GM19324 (cell line): ENCODE data around the gene HAUS6.
"Not testable (repeated sequence)": the region's sequence is repeated elsewhere in the genome, so short reads cannot be mapped to it uniquely, and the experiment has no call there.

Experiments used
- ATAC-seq: cut with Tn5 transposase; IDR thresholded peaks from one replicate; pipeline ENCODE4 v1.9.1; 2021; ENCODE audit warnings: mild to moderate bottlenecking, moderate library complexity; ENCODE audit not compliant: unreplicated experiment, low FRiP score

The HAUS6 gene

DNA sequence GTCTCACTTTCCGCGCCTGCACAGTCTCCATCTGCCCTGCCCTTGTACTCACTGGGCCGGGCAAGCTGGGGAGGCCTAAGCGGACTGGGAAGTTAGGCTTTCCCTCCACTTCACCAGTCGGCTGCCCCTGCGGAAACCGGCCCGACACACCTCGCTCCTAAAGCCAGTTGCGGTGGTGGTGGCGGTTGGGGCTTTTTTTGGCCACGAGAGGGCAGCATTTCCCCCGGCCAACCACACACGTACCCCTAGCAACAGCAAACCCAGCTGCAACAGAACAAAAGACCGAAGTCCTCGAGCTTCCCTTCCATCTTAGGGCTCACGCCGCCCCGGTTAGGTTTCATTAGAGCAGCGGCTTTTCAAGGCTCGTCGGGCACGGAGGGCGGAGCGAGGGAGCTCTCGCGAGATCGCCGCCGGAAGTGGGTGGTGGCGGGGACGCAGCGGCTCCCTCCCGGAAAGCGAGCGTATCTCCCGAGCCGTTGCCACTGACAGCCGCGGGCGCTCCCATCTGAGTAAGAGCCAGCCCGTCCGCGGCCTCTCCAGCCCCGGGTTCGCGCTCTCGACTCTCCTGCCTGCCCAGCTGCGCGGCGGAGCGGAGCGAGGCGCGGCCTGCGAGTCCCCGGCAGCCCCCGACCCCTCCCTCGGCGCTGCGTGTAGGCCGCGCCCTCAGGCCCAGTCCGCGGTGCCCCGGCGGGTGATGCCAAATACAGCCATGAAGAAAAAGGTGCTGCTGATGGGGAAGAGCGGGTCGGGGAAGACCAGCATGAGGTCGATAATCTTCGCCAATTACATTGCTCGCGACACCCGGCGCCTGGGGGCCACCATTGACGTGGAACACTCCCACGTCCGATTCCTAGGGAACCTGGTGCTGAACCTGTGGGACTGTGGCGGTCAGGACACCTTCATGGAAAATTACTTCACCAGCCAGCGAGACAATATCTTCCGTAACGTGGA, 53.5 kb downstream of the HAUS6 start, which contains the start of gene RRAGA:
RRAGA (plus strand) TSS at position 462 of the 951 bp plus-strand sequence; CDS start at position 695, 233 bp downstream.
- peak; percentile 94 for ATAC-seq

DNA sequence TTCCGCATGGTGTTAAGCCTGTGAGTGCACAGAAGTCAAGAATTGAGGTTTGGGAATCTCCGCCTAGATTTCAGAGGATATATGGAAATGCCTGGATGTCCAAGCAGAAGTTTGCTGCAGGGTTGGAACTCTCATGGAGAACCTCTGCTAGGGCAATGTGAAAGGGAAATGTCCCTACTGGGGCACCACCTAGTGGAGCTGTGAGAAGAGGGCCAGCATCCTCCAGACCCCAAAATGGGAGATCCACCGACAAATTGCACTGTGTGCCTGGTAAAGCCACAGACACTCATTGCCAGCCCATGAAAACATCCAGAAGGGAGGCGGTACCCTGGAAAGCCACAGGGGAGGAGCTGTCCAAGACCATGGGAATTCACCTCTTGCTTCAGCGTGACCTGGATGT, 66.1 kb downstream of the HAUS6 start:
- ATAC-seq = no peak

DNA sequence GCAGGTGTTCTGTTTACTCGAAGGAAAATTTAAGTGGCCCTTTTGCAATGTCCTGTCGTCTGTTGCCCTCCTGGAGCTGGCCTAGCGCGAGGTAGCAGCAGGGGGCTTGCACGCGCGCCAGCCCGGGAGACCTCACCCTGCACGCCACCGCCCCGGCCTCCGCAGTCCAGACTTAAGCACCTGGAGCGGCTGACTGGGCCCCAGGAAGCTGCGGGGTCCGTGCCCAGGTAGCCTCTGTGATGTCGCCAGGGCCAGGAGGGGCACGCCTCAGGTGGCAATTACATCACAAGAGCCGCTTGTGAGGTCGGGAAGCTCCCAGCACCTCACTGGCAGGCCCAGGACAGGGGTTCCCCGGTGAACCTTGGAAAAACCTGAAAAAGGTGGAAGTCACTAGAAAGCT, 69.7 kb downstream of the HAUS6 start, which contains the start of gene SAXO1:
SAXO1 (minus strand) TSS at position 195 of the 400 bp plus-strand sequence. CDS start 301 bp downstream, outside the sequence.
- ATAC-seq = no peak

DNA sequence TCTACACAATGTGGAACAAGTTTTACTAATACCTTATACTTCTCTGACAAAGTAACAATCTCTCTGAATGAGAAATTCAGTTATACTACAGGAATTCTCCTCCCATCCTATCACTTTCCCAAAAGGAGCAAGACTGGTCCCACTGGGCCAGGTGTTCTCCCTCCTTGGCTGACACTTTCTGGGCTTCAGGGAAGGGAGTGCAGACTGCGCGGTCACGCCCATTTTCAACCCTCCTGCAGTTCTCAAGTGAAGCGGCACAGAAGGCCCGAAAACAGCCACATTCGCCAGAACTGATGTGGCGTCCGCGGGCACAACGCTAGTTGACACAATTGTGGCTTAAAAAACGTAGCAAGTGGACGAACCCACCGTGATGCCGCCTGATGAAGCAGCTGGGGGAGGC, 70.3 kb downstream of the HAUS6 start:
- ATAC-seq = no peak

DNA sequence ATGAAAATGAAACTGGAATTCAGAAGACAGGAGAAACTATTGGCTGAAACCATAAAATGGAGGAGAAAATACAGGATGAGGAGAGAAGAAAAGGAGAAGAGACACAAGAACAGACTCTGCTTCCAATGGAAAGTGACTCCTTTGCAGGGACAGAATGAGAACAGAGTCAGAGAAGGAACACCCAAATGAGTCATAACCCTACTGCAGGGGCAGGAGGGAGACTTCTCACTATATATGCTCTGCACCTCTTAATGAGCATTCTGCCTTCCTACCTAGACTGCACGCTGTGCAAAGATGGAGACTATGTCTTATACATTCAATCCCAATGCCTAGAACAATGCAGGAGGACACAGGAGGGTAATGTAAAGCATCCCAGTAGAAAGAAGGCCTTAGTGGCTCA, 71.8 kb downstream of the HAUS6 start:
- ATAC-seq = peak; percentile 54

DNA sequence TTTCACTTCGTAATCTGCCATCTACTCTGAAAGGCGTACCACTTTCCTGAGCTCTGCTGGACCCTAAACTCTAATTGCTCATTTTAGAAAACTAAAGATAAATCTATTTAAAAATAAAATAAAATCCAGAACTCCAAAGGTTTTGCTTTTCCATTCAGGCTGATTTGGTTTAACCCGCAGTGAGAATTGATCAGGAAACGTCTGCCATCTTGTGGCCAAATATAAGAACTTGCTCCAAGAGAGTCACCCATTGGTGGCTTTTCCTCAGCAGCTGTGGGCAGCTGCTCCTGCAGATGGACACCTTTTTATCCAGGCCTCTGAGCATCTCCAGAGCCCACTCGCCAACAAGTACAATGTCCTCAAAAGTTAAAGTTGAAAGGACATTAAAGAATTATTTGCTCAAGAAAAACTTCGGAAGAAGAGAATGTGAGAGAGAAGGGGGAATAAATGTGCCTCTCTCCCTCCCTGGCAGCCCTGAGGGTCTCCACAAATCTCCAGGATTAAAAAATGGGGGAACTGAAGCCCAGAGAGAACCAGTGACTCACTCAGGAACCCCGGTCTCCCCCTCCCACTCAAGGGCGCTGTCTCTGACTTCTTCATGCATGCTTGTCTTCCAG, 73.8 kb downstream of the HAUS6 start:
- no peak for ATAC-seq

DNA sequence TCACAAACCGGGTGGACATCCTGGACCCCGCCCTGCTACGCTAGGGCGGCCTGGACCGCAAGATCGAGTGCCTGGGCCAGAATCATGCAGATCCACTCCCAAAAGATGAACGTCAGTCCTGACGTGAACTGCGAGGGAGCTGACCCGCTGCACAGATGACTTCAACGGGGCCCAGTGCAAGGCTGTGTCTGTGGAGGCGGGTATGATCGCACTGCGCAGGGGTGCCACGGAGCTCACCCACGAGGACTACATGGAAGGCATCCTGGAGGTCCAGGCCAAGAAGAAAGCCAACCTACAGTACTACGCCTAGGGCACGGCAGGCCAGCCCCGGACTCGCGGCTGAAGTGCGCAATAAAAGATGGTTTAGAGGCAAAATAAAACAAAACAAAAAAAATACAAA, 74.9 kb downstream of the HAUS6 start:
- no peak for ATAC-seq

DNA sequence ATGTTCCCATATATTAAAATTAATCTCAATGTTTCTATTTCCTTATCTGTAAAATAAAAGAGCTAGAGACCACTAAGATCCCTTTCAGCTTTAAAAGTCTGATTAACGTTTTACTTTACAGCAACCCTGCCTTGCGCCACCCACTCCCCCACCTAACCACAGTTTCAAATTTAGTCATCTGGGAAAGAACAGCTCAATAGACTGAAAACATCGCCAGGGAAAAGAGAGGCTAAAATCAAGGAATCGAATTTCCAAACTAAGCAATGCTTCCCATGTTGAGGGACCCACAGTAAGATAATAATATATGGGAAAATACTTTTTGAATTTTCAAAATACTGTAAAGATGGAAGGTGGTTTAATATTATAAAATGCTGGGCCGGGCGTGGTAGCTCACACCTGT, 76.3 kb downstream of the HAUS6 start:
- ATAC-seq = no peak

DNA sequence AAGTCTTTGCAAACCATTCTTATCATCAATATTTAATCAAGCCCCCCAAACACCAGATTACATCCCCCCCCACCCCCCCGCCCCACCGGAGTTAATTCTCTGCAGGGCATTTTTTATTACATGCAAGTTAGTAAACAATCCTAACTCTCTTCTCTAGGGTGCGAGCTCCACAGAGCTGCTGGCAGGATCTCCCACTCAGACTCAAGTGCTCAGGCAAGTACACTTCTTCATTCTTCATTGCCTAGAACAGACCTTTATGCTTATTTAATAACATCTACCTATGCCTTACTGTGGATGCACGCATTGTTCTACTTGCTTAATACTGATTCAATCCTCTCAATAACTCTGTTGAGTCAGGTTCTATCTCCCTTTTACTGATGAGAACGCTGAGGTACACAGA, 79.6 kb downstream of the HAUS6 start:
- no peak for ATAC-seq

DNA sequence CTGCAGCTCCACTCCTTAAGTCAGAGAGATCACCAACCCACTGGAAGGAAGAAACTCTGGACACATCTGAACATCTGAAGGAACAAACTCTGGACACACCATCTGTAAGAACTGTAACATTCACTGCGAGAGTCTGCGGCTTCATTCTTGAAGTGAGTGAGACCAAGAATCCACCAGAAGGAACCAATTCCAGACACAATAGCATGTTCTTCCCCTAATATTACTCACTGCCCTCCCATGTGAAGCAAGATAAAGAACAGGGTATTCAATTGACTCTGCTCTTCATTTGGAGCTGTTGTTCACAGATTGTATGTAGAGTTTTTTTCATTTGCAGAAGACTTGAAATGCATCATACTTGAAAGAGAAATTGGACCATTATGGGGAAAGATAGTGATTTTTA, 80.5 kb downstream of the HAUS6 start:
- no peak for ATAC-seq

DNA sequence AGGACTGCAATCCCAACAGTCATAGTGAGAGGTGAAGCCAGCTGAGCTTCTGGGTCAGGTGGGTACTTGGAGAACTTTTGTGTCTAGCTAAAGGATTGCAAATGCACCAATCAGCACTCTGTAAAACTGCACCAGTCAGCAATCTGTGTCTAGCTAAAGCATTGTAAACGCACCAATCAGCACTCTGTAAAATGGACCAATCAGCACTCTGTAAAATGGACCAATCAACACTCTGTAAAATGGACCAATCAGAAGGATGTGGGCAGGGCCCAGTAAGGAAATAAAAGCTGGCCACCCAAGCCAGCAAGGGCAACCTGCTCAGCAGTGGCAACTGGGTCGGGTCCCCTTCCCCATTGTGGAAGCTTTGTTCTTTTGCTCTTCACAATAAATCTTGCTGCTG, 81.1 kb downstream of the HAUS6 start:
- not testable (repeated sequence) for ATAC-seq

DNA sequence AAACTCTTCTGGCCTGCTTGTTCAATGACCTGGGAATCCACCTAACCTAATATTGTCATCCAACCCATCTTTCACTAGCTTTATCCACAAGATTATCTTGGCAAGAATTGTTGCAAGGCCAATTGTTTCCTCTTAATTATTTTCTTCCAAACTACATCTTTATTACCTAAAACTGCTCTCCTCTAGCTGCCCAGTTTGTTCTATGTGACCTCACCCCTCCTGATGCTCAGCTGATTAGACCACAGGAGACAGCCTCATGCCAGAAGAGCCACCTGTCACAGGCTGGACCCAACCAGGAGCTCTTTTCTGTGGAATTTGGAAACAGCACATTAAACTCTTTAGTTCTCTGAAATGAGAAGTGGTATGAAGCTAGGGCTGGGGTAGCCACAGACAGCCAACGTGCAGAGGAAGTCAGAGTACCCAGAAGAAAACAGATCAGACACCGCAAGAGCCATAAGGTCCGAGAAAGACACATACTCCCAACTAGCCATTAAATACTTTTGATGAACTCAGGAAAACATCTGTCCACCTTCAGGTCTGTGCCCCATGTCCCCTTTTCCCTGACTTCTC, 81.7 kb downstream of the HAUS6 start:
- no peak for ATAC-seq

DNA sequence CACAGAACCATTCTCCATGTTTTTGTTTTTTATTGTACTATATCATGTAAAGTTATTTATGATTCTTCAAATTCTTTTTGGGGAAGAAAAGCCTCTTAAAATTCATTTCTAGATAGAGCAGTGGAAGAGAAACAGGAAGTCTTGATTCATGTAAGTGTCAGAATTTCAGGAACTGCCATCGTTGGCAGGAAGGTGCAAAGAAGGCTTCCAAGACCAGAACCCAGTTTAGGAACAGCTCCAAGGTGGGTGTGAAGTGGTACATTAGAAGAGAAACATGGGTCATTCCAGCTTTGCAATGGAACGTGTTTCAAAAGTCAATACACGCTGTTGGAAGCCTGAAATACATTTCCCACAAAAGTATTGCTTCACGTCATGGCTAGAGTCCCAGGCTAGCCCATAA, 84.5 kb downstream of the HAUS6 start:
- ATAC-seq = no peak

DNA sequence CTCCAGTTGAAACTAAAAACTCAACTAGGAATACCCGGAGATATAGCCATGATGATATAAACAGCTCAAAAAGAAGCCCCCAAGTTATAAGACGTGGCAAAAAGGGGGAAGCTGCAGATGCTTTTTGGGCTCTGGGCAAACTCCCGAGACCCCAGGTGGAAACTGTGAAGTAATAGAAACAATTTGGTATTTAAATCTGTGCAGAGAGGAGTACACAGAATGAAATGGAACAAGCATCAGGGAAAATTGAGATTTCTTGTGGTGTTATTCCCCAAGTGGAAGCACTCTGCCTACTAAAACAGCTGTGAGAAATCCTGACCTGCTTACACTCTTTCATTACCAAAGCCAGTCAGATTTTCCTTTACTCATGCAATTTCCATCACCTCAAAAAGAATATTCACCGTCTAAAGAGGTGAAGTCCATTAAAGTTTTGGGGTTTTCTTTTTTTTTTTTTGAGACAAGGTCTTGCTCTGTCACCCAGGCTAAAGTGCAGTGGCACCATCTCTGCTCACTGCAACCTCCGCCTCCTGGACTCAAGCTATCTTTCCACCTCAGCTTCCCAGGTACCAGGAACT, 93.2 kb downstream of the HAUS6 start:
- no peak for ATAC-seq
